ENCODE results near the gene SH3TC1.

SH3TC1 gene

DNA sequence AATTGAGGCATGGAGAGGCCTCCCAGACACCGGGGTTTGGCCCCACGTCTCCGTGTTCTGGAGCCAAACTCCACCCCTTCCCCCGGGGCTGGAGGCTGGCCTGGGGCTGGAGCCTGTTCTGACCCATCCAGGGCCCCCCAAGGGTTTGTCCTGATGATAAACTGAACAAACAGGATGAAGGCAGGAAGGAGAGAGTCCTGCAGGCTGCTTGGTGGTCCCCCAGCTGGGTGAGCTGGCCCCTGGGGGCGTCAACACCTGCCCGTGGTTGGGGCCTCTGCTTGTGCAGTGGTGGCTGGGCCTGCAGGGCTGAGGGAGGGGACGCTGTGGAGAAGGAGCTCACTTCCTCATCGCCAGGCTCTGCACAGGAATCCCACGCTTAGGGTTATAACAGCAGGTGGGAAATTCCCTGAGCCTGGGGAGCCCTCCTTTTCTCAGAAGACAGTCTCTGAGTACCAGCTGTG is 2.3 kb downstream of the SH3TC1 start:
- DNase-seq, result no peak

DNA sequence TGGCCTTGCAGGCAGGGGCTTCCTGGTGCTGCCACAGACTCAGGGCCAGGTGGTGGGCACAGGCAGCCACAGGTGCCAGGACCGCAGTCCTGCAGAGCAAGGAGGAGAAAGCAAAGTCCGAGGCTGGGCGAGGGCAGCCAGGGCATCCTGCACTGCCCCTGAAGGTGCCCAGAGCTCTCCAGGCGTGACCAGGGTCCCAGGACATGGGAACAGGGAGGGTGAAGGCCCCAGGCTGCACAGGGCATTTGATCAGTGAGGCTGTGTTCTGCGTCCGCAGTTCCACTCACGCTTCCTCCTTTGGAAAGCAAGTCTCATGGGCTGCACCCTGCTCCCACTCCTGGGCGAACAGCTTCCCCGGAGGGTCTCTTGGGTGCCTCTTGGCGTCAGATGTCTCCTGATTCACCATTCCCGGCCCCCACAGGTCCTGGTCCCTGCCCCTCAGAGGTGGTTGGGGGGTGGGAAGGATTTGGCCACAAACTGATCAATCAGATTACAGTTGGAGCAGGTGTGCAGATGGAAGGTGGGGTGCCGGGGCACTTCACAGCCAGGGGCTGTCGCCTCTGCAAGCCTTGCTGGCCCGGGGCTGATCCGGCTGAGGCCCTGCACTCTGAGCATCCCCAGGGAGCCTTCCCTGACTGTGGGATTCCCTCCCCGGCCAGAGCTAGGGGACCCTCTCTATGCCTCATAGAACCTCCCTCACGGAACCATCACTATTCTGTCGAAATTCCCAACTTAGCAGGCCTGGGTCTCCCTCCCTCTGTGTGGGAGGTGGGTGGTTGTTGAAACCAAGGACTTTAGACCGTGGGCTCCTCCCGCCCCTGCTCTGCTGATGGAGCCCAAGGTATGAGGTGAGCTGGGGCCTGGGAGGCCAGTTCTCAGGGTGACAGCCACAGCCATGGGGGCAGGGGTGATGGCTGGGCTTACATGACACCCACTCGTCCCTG is 3.3 kb downstream of the SH3TC1 start:
- DNase-seq, result no peak

DNA sequence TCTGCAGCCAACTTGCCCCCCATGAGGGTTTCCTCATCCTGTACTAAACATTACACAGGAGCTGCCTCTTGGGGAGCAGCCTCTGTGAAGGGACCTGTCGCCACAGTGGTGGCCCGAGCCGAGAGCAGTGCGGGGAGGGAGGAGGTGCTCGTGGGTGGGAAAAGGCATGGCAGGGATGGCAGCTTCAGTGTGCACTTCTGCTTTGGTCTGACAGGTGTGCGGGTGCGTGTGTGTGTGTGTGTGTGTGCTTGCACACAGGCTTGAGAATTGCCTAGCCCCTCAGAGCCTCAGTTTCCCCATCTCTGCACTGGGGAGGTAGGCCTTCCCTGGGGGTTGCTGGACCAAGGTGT is 3.9 kb downstream of the SH3TC1 start:
- DNase-seq, result no peak

- DNase-seq, result no peak
Measured at GRCh38 chr4:8203817-8204216, 4.7 kb downstream of the SH3TC1 start.

- DNase-seq, result no peak
Measured at GRCh38 chr4:8204576-8205227, 5.6 kb downstream of the SH3TC1 start.

DNA sequence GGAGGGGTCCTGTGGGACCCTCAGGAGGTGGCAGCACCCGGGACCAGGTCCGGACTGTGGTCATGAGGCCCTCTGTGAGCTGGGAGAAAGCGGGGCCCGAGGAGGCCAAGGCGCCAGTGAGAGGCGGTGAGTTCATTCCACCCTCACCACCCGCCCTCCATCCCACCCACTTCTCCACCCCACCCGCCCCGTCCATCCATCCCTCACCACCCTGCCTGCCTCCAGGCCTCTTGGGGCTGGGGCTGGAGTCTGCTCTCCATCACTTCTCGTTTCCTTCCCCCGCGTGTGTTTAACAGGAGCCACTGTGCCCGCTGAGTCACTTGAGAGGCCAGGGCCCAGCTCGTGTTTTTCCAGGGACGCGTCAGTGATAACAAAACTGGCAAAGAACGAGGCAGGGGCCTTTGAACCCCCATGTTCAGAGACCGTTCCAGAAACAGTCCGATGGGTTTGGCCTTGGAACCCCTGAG is 6.2 kb downstream of the SH3TC1 start:
- DNase-seq, result no peak

DNA sequence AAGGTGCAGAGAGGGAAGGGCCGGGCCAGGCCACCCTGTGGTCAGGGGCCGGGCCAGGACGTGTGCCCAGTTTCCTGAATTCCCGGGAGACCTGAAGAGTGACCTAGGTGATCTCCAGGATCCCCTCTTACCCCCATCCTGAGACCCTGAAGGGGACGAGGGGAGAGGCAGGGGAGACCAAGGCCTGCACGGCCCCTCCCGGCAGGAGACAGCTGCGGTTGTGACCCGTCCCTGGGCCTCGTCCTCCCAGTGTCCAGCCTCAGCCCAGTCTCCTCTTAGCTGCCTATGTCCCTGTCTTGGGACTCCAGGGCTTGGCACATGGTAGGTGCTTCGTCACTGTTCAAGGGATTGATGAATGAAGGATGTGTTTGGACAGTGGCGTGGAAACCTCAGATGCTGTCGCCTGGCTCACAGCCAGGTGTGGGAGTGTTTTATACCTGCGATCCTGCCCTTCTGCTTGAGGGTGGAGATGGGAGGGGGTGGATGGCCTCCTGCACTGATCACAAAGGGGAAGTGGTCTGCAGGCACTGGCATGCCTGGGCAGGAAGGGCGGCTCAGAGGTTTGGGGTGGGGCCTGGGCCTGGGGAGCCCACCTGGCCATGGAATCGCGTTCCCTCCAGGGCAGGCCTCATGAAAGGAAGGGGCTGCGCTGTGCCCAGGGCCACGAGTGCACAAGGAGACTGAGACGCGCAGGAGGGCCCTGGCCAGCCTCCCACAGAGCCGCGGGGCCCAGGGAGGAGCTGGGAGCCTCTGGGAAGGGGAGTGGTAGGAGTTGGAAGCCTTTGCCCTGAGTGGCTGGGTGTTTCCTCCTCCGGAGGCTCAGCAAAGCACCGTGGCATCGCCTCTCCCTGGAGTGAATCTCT is 6.9 kb downstream of the SH3TC1 start:
- no peak for DNase-seq

GRCh38 chr4:8207314-8207713 is 8.2 kb downstream of the SH3TC1 start:
- DNase-seq, result no peak

- no peak for DNase-seq
Measured at GRCh38 chr4:8208565-8208964, 9.5 kb downstream of the SH3TC1 start.

DNA sequence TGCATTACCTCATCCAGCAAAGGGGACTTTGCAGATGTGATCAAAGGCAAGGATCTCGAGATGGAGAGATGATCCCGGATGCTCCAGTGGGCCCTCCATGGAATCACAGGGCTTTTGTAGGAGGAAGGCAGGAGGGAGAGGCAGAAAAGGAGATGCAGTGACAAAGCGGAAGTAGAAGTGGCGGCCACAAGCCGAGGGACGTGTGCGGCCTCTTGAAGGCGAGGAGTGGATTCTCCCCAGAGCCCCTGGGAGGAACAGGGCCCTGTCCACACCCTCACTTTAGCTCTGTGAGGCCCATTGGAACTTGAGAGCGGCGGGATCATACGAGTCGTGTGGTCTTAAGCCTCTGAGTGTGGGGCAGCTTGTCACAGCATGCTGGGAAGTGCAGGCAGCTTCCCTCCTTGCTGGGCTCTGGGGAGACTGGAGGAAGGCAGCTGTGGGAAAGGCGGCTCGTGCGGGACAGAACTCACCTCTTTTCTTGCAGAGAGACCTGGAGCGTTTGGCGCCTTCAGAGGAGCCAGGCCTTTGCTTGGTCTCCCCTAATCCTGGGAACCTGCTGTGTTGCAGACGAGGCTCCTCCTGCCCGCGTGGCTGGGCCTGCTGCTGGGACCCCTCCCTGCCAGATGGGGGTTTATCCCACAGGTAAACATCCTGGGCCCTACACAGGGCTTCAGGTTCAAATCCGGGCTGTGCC is 10.2 kb downstream of the SH3TC1 start:
- no peak for DNase-seq

DNA sequence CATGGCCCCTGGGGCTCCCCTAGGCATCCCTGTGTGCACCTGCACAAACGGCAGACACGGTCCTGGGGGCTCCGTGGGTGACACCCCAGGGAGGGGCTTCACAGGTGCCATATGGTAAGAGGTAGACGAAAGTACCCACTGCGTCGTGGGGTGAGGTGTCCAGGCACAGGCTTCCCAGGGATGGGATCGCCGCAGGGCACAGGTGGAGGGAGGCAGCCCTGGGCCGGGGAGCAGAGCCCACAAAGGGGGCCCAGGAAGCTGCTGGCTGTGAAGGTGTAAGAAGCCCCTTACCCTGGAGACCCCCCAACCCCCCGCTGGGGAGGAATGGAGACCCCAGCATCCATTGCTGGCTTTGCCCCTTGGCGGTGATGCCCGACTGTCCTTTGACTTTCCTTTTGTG is 10.9 kb downstream of the SH3TC1 start:
- DNase-seq, result no peak

DNA sequence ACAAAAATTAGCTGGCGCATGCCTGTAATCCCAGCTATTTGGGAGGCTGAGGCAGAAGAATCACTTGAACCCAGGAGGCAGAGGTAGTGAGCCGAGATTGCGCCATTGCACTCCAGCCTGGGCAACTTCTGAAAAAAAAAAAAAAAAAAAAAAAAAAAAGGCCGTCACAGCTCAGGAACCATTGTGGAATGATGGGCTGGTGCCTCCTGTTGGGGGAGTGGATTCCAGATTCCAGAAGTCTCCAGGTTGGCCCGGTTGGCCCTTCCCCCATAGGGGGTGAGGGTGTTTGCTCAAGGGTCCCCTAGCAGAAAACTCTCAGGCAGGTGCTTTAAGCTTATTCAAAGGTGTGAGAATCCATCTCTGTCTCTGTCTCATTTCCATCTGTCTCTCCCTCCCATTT is 11.5 kb downstream of the SH3TC1 start:
- no peak for DNase-seq

DNA sequence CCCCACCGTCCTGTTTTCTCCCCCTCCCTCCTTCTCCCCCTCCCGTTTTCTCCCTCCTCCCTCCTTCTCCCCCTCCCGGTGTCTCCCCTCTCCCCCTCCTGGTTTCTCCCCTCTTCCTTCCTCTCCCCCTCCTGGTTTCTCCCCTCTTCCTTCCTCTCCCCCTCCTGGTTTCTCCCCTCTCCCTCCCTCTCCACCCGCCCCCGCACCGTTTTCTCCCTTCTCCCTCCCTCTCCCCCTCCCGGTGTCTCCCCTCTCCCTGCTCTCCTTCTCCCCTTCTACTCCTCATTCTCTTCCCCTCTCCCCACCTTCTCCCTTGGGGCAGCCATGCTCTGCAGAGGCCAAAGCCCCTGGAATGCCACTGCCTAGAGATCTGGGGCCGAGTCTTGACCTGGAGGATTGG is 12.2 kb downstream of the SH3TC1 start:
- DNase-seq, result no peak

DNA sequence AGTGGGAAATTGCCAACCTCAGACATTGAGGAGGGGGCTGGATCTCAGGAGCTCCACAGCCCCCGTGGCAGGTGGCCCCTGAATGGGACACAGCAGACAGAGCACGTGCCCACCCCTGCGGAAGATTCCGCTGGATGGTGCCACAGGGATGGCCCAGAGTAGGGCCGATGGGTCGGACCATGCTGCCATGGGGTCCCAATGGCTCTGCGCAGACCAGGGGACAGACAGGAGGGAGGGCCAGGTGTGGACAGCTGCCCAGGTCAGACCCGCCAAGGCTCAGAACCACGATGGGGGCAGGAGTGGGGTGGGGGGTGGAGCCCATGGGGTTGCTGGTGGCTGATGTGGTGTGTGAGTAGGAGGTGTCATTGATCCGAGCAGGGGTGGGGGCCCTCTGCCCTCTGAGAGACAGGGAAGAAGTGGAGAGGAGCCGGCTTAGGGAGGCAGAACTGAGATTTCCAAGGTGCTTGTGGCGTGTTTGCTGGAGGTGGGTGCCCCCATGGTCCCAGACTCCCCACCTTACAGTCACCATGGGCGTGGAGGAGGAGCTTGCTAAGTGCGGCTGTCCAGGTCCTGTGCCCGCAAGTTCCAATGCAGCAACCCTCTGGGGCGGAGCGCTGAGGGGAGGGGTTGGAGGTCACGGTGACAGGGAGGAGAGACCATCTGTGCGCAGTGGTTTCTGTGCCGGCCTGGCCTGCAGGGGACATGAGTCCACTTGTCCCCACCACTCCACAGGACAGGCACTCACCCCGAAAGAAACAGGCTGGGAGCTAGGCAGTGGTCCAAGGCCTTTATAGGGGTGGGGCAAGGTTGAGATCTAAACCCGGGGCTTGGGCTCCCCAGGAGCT is 12.9 kb downstream of the SH3TC1 start:
- DNase-seq, result no peak

GRCh38 chr4:8212622-8213021 is 13.5 kb downstream of the SH3TC1 start:
- no peak for DNase-seq

DNA sequence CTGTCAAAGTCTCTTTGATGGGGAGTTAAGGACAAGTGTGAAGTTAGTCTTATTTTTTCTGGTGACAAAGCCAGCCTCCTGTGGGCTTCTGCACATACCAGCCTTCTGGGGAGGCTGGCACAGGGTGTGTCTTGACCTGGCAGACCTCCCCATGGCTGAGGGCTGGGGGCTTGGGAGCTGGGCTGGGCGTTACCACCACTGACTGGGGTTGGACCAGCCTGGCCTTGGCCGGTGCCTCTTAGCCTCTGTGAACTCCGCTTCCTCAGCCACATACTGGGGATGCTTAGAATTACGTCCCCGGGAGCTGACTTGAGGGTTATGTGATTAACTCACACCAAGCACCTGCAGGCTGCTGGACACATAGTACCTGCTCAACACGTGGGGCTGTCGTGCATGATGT is 14.0 kb downstream of the SH3TC1 start:
- no peak for DNase-seq

DNA sequence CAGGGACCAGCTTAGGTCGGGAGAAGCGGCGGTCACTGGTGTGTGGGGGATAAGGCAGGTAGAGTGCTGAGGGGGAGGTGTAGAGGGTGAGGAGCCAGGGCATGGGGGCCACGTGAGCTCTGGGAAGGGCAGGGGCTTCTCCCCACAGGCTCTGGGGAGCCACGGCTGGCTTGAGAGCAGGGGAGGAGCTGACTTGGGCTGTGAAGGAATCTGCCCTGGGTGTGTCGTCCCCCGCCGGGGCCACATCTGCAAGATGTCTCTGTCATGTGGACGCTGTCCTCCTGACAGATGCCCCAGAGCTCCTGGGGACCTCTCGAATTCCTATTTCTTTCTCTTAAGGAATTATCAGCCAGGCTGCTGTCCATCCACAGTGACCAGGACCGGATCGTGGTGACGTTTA is 15.0 kb downstream of the SH3TC1 start:
- DNase-seq, result no peak

DNA sequence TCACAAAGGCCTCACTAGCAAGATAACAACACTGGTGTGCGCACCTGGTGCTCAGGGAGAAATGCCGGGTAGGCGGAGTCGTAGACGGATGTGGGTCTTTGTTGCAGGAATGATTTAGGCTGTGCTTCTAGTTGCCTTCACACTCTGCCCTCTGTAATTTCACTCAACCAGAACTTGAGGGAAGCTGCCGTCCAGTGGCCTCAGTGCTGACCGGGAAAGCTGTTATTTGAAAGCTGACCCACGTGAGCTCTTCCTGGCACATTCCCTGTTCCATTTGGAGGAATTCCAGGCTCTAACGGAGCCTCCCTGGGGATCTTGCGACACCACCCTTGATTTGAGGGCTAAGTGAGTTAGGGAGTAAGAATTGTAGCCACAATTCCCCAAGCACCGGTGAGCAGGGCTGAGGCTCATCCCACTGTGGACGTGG is 15.9 kb downstream of the SH3TC1 start:
- DNase-seq, result no peak

DNA sequence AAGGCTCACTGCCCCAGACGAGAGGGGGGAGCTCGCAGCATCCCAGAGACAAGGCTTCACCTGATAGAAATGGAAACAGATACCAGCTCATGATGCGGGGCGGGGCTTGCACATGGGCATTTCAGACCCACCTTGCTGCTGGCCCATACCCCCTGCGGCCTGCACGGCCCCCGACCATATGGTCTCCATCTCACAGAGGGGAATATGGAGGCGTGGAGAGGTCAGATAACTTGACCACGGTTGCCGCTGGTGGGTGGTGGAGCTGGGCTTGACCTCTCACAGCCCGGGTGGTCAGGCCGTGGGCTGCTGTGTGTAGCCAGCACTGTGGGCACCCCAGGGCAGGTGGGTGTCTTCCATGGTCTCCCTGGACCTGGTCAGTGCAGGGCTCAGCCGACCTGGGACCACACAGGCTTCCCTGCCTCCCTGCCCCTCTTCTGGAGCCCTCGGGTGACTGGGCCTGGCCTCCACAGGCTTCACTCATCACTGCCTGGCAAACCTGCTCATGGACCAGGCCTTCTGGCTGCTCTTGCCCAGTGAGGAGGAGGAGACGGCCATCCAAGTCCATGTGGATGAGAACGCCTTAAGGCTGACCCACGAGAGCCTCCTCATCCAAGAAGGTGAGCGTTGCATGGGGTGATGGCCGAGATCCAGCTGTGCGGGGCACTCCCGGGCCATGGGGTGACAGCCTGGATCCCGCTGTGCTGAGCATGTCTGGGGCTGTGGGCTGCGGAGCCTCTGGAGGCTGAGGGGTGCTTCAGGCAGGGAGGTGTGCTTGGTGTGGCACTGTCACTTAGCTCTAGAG is 16.8 kb downstream of the SH3TC1 start:
- no peak for DNase-seq

- DNase-seq, result no peak
Measured at GRCh38 chr4:8216443-8217245, 17.6 kb downstream of the SH3TC1 start.

All from DMS53 (cell line).